Limb (tissue), 2 donors: ENCODE results near the gene CD3D.
"Not testable (repeated sequence)": the region's sequence is repeated elsewhere in the genome, so short reads cannot be mapped to it uniquely, and the experiment has no call there.

Experiments used
- DNase-seq, 2 donors: peaks; one replicate each; pipeline ENCODE4 v3.0.0-alpha.2; 2016; ENCODE audit errors: extremely low spot score in 2 of 2

Gene CD3D

GRCh38 chr11:118339281-118339961 is 3.1 kb downstream of the CD3D start:
- DNase-seq: no peak

- no peak for DNase-seq
Observed at GRCh38 chr11:118338637-118339061, 3.9 kb downstream of the CD3D start.

GRCh38 chr11:118334745-118335144 is 7.8 kb downstream of the CD3D start:
- no peak for DNase-seq

GRCh38 chr11:118328745-118329144 is 13.8 kb downstream of the CD3D start:
- DNase-seq: no peak

- no peak for DNase-seq
Observed at GRCh38 chr11:118325283-118325682, 17.2 kb downstream of the CD3D start.

- DNase-seq: no peak
Observed at GRCh38 chr11:118322721-118323120, 19.8 kb downstream of the CD3D start.

- DNase-seq: no peak
Observed at GRCh38 chr11:118321386-118322082, 21.0 kb downstream of the CD3D start.

- DNase-seq: no peak
Observed at GRCh38 chr11:118320515-118320914, 22.0 kb downstream of the CD3D start.

- DNase-seq: no peak
Observed at GRCh38 chr11:118319337-118319707, 23.2 kb downstream of the CD3D start.

- DNase-seq: no peak
Observed at GRCh38 chr11:118318581-118319336, 23.7 kb downstream of the CD3D start.

GRCh38 chr11:118318124-118318523 is 24.4 kb downstream of the CD3D start:
- no peak for DNase-seq

- DNase-seq: no peak
Observed at GRCh38 chr11:118314988-118315411, 27.5 kb downstream of the CD3D start.

- no peak for DNase-seq
Observed at GRCh38 chr11:118313242-118313641, 29.3 kb downstream of the CD3D start.

- no peak for DNase-seq
Observed at GRCh38 chr11:118312328-118312727, 30.2 kb downstream of the CD3D start.

GRCh38 chr11:118311518-118311917 is 31.0 kb downstream of the CD3D start:
- no peak for DNase-seq

GRCh38 chr11:118310781-118311485 is 31.6 kb downstream of the CD3D start:
- no peak for DNase-seq

GRCh38 chr11:118310271-118310670 is 32.2 kb downstream of the CD3D start:
- no peak for DNase-seq

- DNase-seq: not testable (repeated sequence)
Observed at GRCh38 chr11:118308995-118309528, 33.4 kb downstream of the CD3D start.

GRCh38 chr11:118306556-118306955 is 35.9 kb downstream of the CD3D start:
- no peak for DNase-seq

GRCh38 chr11:118305726-118306125 is 36.8 kb downstream of the CD3D start:
- no peak for DNase-seq

- DNase-seq: no peak
Observed at GRCh38 chr11:118304568-118305248, 37.8 kb downstream of the CD3D start, which contains the start of gene CD3E. TSS of gene CD3E (plus strand) at chr11:118304730. CDS start at chr11:118304953, 223 bp downstream.
